H1 (cell line): Measurements from ENCODE around the gene DPYSL3. TPM values are rescaled to one million over a fixed set of nuclear protein-coding genes. Genes with fewer than 3 reads are reported as not detected.

Experiments used
- CTCF ChIA-PET: fragments of 300-600 bp; sonication (Branson Sonifier 250); formaldehyde crosslinking; loops from one replicate; lab custom pipeline; 2021; ENCODE audit not compliant: partially characterized antibody; lab: Charles Lee
- POLR2A ChIA-PET: fragments of 300-600 bp; sonication (Branson Sonifier 250); formaldehyde crosslinking; loops from one replicate; lab custom pipeline; 2021; ENCODE audit warnings: inconsistent platforms; ENCODE audit not compliant: partially characterized antibody; lab: Charles Lee
- DNase-seq, 2 experiments: peaks; one replicate each; pipeline versions ENCODE4 v3.0.0 to v3.0.0-alpha.2; 2010 to 2022; ENCODE audit warnings: low spot score in 2 of 2, low read depth in 1 of 2, mixed read lengths in 1 of 2
- FAIRE-seq: peaks from 2 replicates; lab custom pipeline; 2011; peaks lifted over from hg19 to GRCh38; lab: Jason Lieb, UNC
- H2AFZ ChIP-seq: 2 replicates; pipeline ENCODE4 v1.8.1; 2012; ENCODE audit warnings: low read length, inconsistent platforms
- H2AK5ac ChIP-seq: 2 replicates; pipeline ENCODE4 v1.6.1; 2013; ENCODE audit warnings: low read depth, low read length
- H2BK120ac ChIP-seq: replicated peaks from 2 replicates; pipeline ENCODE3; 2013; ENCODE audit warnings: low read depth, low read length, inconsistent platforms
- H2BK12ac ChIP-seq: 2 replicates; pipeline ENCODE4 v1.6.1; 2013; ENCODE audit warnings: low read depth, low read length
- H2BK15ac ChIP-seq: 2 replicates; pipeline ENCODE4 v1.6.1; 2013; ENCODE audit warnings: low read length
- H2BK20ac ChIP-seq: 2 replicates; pipeline ENCODE4 v1.6.1; 2013; ENCODE audit warnings: low read length
- H2BK5ac ChIP-seq: 2 replicates; pipeline ENCODE4 v1.6.1; 2013; ENCODE audit warnings: low read depth, low read length
- H3K14ac ChIP-seq: 2 replicates; pipeline ENCODE4 v1.6.1; 2013; ENCODE audit warnings: inconsistent platforms; ENCODE audit not compliant: insufficient read length
- H3K18ac ChIP-seq: 2 replicates; pipeline ENCODE4 v1.6.1; 2013; ENCODE audit warnings: low read length; ENCODE audit errors: extremely low read depth
- H3K23ac ChIP-seq: 2 replicates; pipeline ENCODE4 v1.6.1; 2013; ENCODE audit warnings: inconsistent platforms; ENCODE audit not compliant: insufficient read length
- H3K23me2 ChIP-seq: 2 replicates; pipeline ENCODE4 v1.6.1; 2013; ENCODE audit warnings: low read depth, low read length
- H3K27ac ChIP-seq: 2 replicates; pipeline ENCODE4 v1.6.1; 2011; ENCODE audit warnings: low read depth, low read length, inconsistent platforms
- H3K27me3 ChIP-seq, 4 experiments: replicated peaks in 1 of 4; 1 replicate in 1 of 4; 2 replicates in 3 of 4; pipeline versions ENCODE4 v1.6.1 to v1.8.1; 2011 to 2013; ENCODE audit warnings: low read length in 3 of 4, mild to moderate bottlenecking in 3 of 4, inconsistent platforms in 2 of 4, mixed read lengths in 2 of 4, moderate library complexity in 1 of 4; ENCODE audit not compliant: control insufficient read depth in 3 of 4, insufficient read depth in 3 of 4; ENCODE audit errors: extremely low read depth in 1 of 4
- H3K36me3 ChIP-seq, 4 experiments: 2 replicates each; pipeline versions ENCODE4 v1.6.1 to v1.8.1; 2011 to 2013; ENCODE audit warnings: mild to moderate bottlenecking in 4 of 4, low read length in 3 of 4, moderate library complexity in 2 of 4, control low read depth in 1 of 4, inconsistent platforms in 1 of 4; ENCODE audit not compliant: insufficient read depth in 4 of 4, control insufficient read depth in 2 of 4
- H3K4ac ChIP-seq: replicated peaks from 2 replicates; pipeline ENCODE3; 2013; ENCODE audit warnings: low read length, low read depth, mixed read lengths, inconsistent platforms; ENCODE audit not compliant: insufficient read length
- H3K4me1 ChIP-seq, 4 experiments: replicated peaks in 1 of 4; 1 replicate in 1 of 4; 2 replicates in 3 of 4; pipeline versions ENCODE4 v1.6.1 to v1.8.1; 2011 to 2013; ENCODE audit warnings: low read length in 3 of 4, inconsistent platforms in 2 of 4, mixed read lengths in 1 of 4; ENCODE audit not compliant: insufficient read depth in 4 of 4, control insufficient read depth in 3 of 4
- H3K4me2 ChIP-seq, 2 experiments: 2 replicates each; pipeline versions ENCODE4 v1.6.1 to v1.8.1; 2011 to 2013; ENCODE audit warnings: low read depth in 2 of 2, low read length in 2 of 2, control low read depth in 1 of 2, inconsistent platforms in 1 of 2, mild to moderate bottlenecking in 1 of 2; ENCODE audit not compliant: insufficient read depth in 1 of 2
- H3K4me3 ChIP-seq, 4 experiments: fragments of 200-600, 300-600 bp in 1 of 4; sonication (generic), shearing (Covaris generic), sonication (Bioruptor Twin) in 1 of 4; 2 replicates each; pipeline versions ENCODE4 v1.5.1 to v1.8.1; 2011 to 2016; ENCODE audit warnings: low read length in 4 of 4, low read depth in 3 of 4, control low read depth in 2 of 4, inconsistent platforms in 2 of 4, mild to moderate bottlenecking in 2 of 4, mixed read lengths in 1 of 4, moderate library complexity in 1 of 4; ENCODE audit not compliant: insufficient read depth in 2 of 4; ENCODE audit errors: extremely low read depth in 1 of 4
- H3K56ac ChIP-seq: replicated peaks from 2 replicates; pipeline ENCODE3; 2013; ENCODE audit warnings: low read depth, mild to moderate bottlenecking, mixed read lengths, low read length, inconsistent platforms; ENCODE audit not compliant: insufficient read length
- H3K79me1 ChIP-seq: 2 replicates; pipeline ENCODE4 v1.6.1; 2013; ENCODE audit warnings: low read depth, low read length, control low read depth
- H3K79me2 ChIP-seq, 2 experiments: 2 replicates each; pipeline versions ENCODE4 v1.6.1 to v1.8.1; 2012 to 2013; ENCODE audit warnings: low read length in 2 of 2, mild to moderate bottlenecking in 2 of 2, inconsistent platforms in 1 of 2; ENCODE audit not compliant: insufficient read depth in 2 of 2, control insufficient read depth in 1 of 2
- H3K9ac ChIP-seq, 4 experiments: replicated peaks in 1 of 4; 1 replicate in 1 of 4; 2 replicates in 3 of 4; pipeline versions ENCODE4 v1.6.1 to v1.8.1; 2011 to 2013; ENCODE audit warnings: low read depth in 3 of 4, low read length in 3 of 4, control low read depth in 2 of 4, mild to moderate bottlenecking in 2 of 4, moderate library complexity in 2 of 4, inconsistent platforms in 1 of 4; ENCODE audit errors: extremely low read depth in 1 of 4
- H3K9me3 ChIP-seq, 2 experiments: 2 replicates each; pipeline versions ENCODE4 v1.6.1 to v1.8.1; 2012 to 2013; ENCODE audit warnings: mild to moderate bottlenecking in 2 of 2, moderate library complexity in 2 of 2, control low read depth in 1 of 2, inconsistent platforms in 1 of 2, low read depth in 1 of 2, low read length in 1 of 2, mixed read lengths in 1 of 2; ENCODE audit not compliant: insufficient read depth in 2 of 2
- H4K20me1 ChIP-seq, 2 experiments: replicated peaks in 1 of 2; 2 replicates each; pipeline versions ENCODE3 to v1.8.1; 2011 to 2013; ENCODE audit warnings: inconsistent platforms in 2 of 2, low read length in 2 of 2, mild to moderate bottlenecking in 1 of 2; ENCODE audit not compliant: insufficient read depth in 2 of 2, control insufficient read depth in 1 of 2
- H4K5ac ChIP-seq: 2 replicates; pipeline ENCODE4 v1.6.1; 2013; ENCODE audit warnings: low read length, low read depth, mixed read lengths, inconsistent platforms; ENCODE audit not compliant: insufficient read length
- H4K8ac ChIP-seq: 2 replicates; pipeline ENCODE4 v1.8.0; 2013; ENCODE audit warnings: mild to moderate bottlenecking, moderate library complexity, low read length, inconsistent platforms; ENCODE audit not compliant: insufficient read depth; ENCODE audit errors: extremely low read depth
- H4K91ac ChIP-seq: replicated peaks from 2 replicates; pipeline ENCODE3; 2013; ENCODE audit warnings: low read length, mixed read lengths, inconsistent platforms; ENCODE audit not compliant: insufficient read length
- CREB1 ChIP-seq: IDR thresholded peaks from 2 replicates; pipeline ENCODE4 v1.6.1; 2012; ENCODE audit warnings: inconsistent platforms
- RAD21 ChIP-seq, 2 experiments: IDR thresholded peaks in 1 of 2; conservative IDR thresholded peaks in 1 of 2; 2 replicates each; pipeline ENCODE4 v1.6.1; 2011; ENCODE audit warnings: low read depth in 2 of 2, low read length in 2 of 2, improper control_type of control experiment in 1 of 2, inconsistent platforms in 1 of 2, mild to moderate bottlenecking in 1 of 2, moderate library complexity in 1 of 2
- RXRA ChIP-seq: IDR thresholded peaks from 2 replicates; pipeline ENCODE4 v1.6.1; 2011; ENCODE audit warnings: low read depth, mild to moderate bottlenecking, low read length, moderate library complexity; ENCODE audit not compliant: insufficient read depth
- SRF ChIP-seq: IDR thresholded peaks from 2 replicates; pipeline ENCODE4 v1.6.1; 2011; ENCODE audit warnings: mild to moderate bottlenecking, low read depth, low read length, moderate library complexity
- WGBS, 2 experiments: shearing (Covaris generic) in 1 of 2; methylation state at CpG; one replicate each; pipeline versions ENCODE4 v1.1.6 to v1.1.7; 2013 to 2015; ENCODE audit warnings: low lambda C conversion rate in 2 of 2, mixed read lengths in 2 of 2, inconsistent platforms in 1 of 2, low coverage in 1 of 2, missing lambda C conversion rate in 1 of 2; ENCODE audit not compliant: insufficient replicate concordance in 2 of 2, insufficient coverage in 1 of 2, insufficient read length in 1 of 2; ENCODE audit errors: extremely low coverage in 1 of 2, missing lambda C conversion rate in 1 of 2; 5-methylcytosine and 5-hydroxymethylcytosine counted together
- polyA plus RNA-seq, 7 experiments: library from polyadenylated mRNA; depleted of rRNA in 3 of 7; stranded (reverse) in 5 of 7; unstranded in 2 of 7; fragments of >200 nt in 5 of 7; fragments of 200-250 nt in 2 of 7; gene quantifications; 1 replicate in 5 of 7; 2 replicates in 1 of 7; 4 replicates in 1 of 7; pipeline versions ENCODE4 v1.2.1 to v1.2.3, GENCODE V29; 2011 to 2013; ENCODE audit warnings: missing spikeins in 2 of 7, mixed read lengths in 2 of 7
- total RNA-seq: library from RNA; stranded (reverse); fragmentation: NEBNext Ultra II Directional; extraction: Animal tissue kit (Norgen Biotek cat#: 25700); gene quantifications from 2 replicates; pipeline ENCODE4 v1.2.1, GENCODE V29; 2021
- TF ChIP-seq, protein P1 (sequence below), 3 experiments: IDR thresholded peaks; 1 replicate in 2 of 3; 2 replicates in 1 of 3; pipeline versions ENCODE4 v1.5.1 to v1.6.1; 2011; ENCODE audit warnings: low read length in 3 of 3, mild to moderate bottlenecking in 3 of 3, inconsistent platforms in 2 of 3, low read depth in 1 of 3, moderate library complexity in 1 of 3; ENCODE audit not compliant: insufficient read depth in 1 of 3; ENCODE audit errors: control extremely low read depth in 1 of 3

DPYSL3 gene
- total and polyA plus RNA-seq, 2 of the 8 experiments (the other 6 are each of a cell fraction or from before 2014, with no cell fraction given) = 268 to 387 TPM

DNA sequence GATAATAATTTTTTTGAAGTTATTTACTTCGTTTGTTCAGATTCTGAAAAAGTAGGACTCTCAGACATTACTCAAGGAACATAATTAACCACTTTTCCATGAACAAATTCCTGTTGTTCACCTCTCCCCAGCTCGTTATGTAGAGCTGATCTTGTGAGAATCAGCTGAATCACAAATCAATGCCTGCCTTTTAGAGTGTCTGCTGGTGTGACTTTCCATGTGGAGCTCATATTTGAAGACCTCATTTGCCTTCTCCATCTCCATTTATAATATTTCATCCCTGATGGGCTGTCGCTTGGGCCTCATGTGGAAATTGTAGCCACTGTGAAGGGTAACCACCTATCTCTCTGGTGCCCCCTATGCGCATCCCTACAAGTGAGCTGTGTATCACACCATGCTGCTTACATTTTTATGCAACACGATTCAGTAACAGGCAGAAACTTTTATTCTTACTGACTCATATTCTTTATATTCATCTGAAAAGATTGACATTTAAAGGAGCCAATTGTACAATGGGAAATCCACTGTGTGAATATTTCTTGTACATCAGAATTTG, 163.8 kb downstream of the DPYSL3 start:
- no peak overlapping the region for H2BK15ac ChIP-seq
- H3K79me1 ChIP-seq = no peaks in the 10 kb centered on the region
- no peak overlapping the region for H3K4me3 ChIP-seq
- no peak overlapping the region for H2BK5ac ChIP-seq
- POLR2A ChIA-PET = no interaction called here
- DNase-seq (no peak), FAIRE-seq (no peak)
- WGBS, 2 experiments = 85% methylated on average over 5 of the region's 5 CpGs; no CpG with 5 or more reads in 1 of the 2 experiments
- no peaks in the 10 kb centered on the region for H3K27me3 ChIP-seq
- no peak overlapping the region for H3K23ac ChIP-seq
- H3K18ac ChIP-seq = no peak overlapping the region
- H2BK120ac ChIP-seq = no peak overlapping the region
- no peak overlapping the region for H3K9ac ChIP-seq
- no peak overlapping the region for H2BK12ac ChIP-seq
- no peak overlapping the region for H3K4me2 ChIP-seq
- no peak overlapping the region for H4K5ac ChIP-seq
- no peaks in the 10 kb centered on the region for H3K4me1 ChIP-seq
- no peak overlapping the region for H3K27ac ChIP-seq
- no peak overlapping the region for H4K91ac ChIP-seq
- H3K14ac ChIP-seq = no peak overlapping the region
- H4K8ac ChIP-seq = no peak overlapping the region
- TF ChIP-seq RXRA (no peak), SRF (no peak), CREB1 (no peak), RAD21 (IDR thresholded peaks at IDR 0.05 in 1 of 2, conservative IDR thresholded peaks at IDR 0.05 in 1 of 2; ENCODE audit: low read depth in 2 of 2, low read length in 2 of 2) (peak; percentile 7 to 42; a peak in 3 of 4 replicates)
- TF ChIP-seq, protein P1, sequence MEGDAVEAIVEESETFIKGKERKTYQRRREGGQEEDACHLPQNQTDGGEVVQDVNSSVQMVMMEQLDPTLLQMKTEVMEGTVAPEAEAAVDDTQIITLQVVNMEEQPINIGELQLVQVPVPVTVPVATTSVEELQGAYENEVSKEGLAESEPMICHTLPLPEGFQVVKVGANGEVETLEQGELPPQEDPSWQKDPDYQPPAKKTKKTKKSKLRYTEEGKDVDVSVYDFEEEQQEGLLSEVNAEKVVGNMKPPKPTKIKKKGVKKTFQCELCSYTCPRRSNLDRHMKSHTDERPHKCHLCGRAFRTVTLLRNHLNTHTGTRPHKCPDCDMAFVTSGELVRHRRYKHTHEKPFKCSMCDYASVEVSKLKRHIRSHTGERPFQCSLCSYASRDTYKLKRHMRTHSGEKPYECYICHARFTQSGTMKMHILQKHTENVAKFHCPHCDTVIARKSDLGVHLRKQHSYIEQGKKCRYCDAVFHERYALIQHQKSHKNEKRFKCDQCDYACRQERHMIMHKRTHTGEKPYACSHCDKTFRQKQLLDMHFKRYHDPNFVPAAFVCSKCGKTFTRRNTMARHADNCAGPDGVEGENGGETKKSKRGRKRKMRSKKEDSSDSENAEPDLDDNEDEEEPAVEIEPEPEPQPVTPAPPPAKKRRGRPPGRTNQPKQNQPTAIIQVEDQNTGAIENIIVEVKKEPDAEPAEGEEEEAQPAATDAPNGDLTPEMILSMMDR (IDR thresholded peaks at IDR 0.05; ENCODE audit: control extremely low read depth in 1 of 3, insufficient read depth in 1 of 3, low read depth in 1 of 3, low read length in 3 of 3) = peak in 2 of 3 experiments; percentile 24 to 43; a peak in 2 of 4 replicates
- no peak overlapping the region for H2BK20ac ChIP-seq
- no peaks in the 10 kb centered on the region for H3K79me2 ChIP-seq
- H3K36me3 ChIP-seq = no peaks in the 10 kb centered on the region
- H3K4ac ChIP-seq = no peak overlapping the region
- no peak overlapping the region for H3K56ac ChIP-seq
- H4K20me1 ChIP-seq = no peaks in the 10 kb centered on the region
- no peak overlapping the region for H2AK5ac ChIP-seq
- H3K9me3 ChIP-seq = no peaks in the 10 kb centered on the region
- CTCF ChIA-PET = interaction anchor here (0.7 to 5.2 kb wide), 9 partner anchors 8 to 157 kb away, joined by 3 to 30 read pairs (median 3); no protein-coding TSS in a partner anchor
- H2AFZ ChIP-seq = no peak overlapping the region
- no peaks in the 10 kb centered on the region for H3K23me2 ChIP-seq
